HK-2 (cell line): ENCODE results near the gene PAQR5.
"Not testable (repeated sequence)": the region's sequence is repeated elsewhere in the genome, so short reads cannot be mapped to it uniquely, and the experiment has no call there.

Experiments used
- DNase-seq: peaks from one replicate; pipeline ENCODE4 v3.0.0-alpha.2; 2018; ENCODE audit not compliant: unreplicated experiment

Gene PAQR5

GRCh38 chr15:69424001-69424400 lies 125.3 kb downstream of the PAQR5 start:
- no peak for DNase-seq

GRCh38 chr15:69424748-69425413 lies 126.2 kb downstream of the PAQR5 start:
- DNase-seq: no peak

- DNase-seq: no peak
These were observed 135.1 kb downstream of the PAQR5 start for GRCh38 chr15:69433831-69434230.

GRCh38 chr15:69434238-69434637 lies 135.5 kb downstream of the PAQR5 start:
- DNase-seq: no peak

- DNase-seq: no peak
These were observed 136.0 kb downstream of the PAQR5 start for GRCh38 chr15:69434679-69435078.

GRCh38 chr15:69435985-69436384 lies 137.3 kb downstream of the PAQR5 start:
- DNase-seq: no peak

- no peak for DNase-seq
These were observed 138.2 kb downstream of the PAQR5 start for GRCh38 chr15:69436951-69437350.

- no peak for DNase-seq
These were observed 140.9 kb downstream of the PAQR5 start for GRCh38 chr15:69439623-69440022.

GRCh38 chr15:69443032-69443611 lies 144.4 kb downstream of the PAQR5 start:
- no peak for DNase-seq

- DNase-seq: no peak
These were observed 146.0 kb downstream of the PAQR5 start for GRCh38 chr15:69444686-69445085.

- no peak for DNase-seq
These were observed 148.2 kb downstream of the PAQR5 start for GRCh38 chr15:69446953-69447352.

- not testable (repeated sequence) for DNase-seq
These were observed 151.5 kb downstream of the PAQR5 start for GRCh38 chr15:69450221-69450620.

- no peak for DNase-seq
These were observed 152.4 kb downstream of the PAQR5 start for GRCh38 chr15:69450968-69451695.

- DNase-seq: peak; percentile 45
These were observed 153.4 kb downstream of the PAQR5 start for GRCh38 chr15:69451951-69452691.

- peak; percentile 92 for DNase-seq
These were observed 154.2 kb downstream of the PAQR5 start, which contains the start of gene RPLP1 for GRCh38 chr15:69452692-69453521. TSS of gene RPLP1 (plus strand) at chr15:69452818. CDS start at chr15:69452949, 131 bp downstream.

- no peak for DNase-seq
These were observed 156.2 kb downstream of the PAQR5 start for GRCh38 chr15:69454953-69455352.

- DNase-seq: no peak
These were observed 157.8 kb downstream of the PAQR5 start for GRCh38 chr15:69456208-69457166.
